HepG2 (cell line): ENCODE measurements around the gene KIF1C. TPM values are rescaled to one million over a fixed set of nuclear protein-coding genes. Genes with fewer than 3 reads are reported as not detected.

ENCODE experiments used
- CHD4 ChIP-seq: fragments of 200-600 bp; sonication (generic); IDR thresholded peaks from 2 replicates; pipeline ENCODE4 v1.7.0; 2017; ENCODE audit warnings: mild to moderate bottlenecking, low read length, borderline replicate concordance
- E2F2 ChIP-seq: sonication (generic); formaldehyde crosslinking; IDR thresholded peaks from 2 replicates; pipeline ENCODE4 v1.4.0; 2020; ENCODE audit warnings: missing genetic modification reagents, borderline replicate concordance
- FOXC1 ChIP-seq: sonication (generic); formaldehyde crosslinking; IDR thresholded peaks from 2 replicates; pipeline ENCODE4 v1.8.0; 2022; ENCODE audit warnings: mild to moderate bottlenecking, missing genetic modification reagents, borderline replicate concordance
- HMG20A ChIP-seq: IDR thresholded peaks from 2 replicates; pipeline ENCODE4 v1.6.1; 2016; ENCODE audit warnings: borderline replicate concordance
- ISX ChIP-seq: sonication (generic); formaldehyde crosslinking; conservative IDR thresholded peaks from 2 replicates; pipeline ENCODE4 v1.5.0; 2020; ENCODE audit warnings: missing genetic modification reagents
- KDM3A ChIP-seq: IDR thresholded peaks from 2 replicates; pipeline ENCODE4 v1.6.1; 2018; ENCODE audit warnings: low read depth, missing compliant biosample characterization
- KLF11 ChIP-seq: IDR thresholded peaks from 2 replicates; pipeline ENCODE4 v1.6.1; 2016; ENCODE audit warnings: missing compliant biosample characterization
- MAX ChIP-seq: IDR thresholded peaks from 2 replicates; pipeline ENCODE4 v1.6.1; 2012; ENCODE audit warnings: inconsistent platforms
- MXD4 ChIP-seq: IDR thresholded peaks from 2 replicates; pipeline ENCODE4 v1.6.1; 2016; ENCODE audit warnings: mild to moderate bottlenecking, missing biosample characterization, missing genetic modification reagents
- POGK ChIP-seq: sonication (generic); formaldehyde crosslinking; conservative IDR thresholded peaks from 2 replicates; pipeline ENCODE4 v1.8.0; 2022; ENCODE audit warnings: mild to moderate bottlenecking, moderate library complexity, missing genetic modification reagents
- TAF15 ChIP-seq: fragments of 200-400 bp; formaldehyde crosslinking; IDR thresholded peaks from one replicate; pipeline ENCODE4 v1.6.1; 2018; ENCODE audit warnings: mild to moderate bottlenecking, low read depth, low read length; ENCODE audit not compliant: poor library complexity, severe bottlenecking
- ZHX2 ChIP-seq, 2 experiments: sonication (generic) in 1 of 2; formaldehyde crosslinking in 1 of 2; IDR thresholded peaks; 2 replicates each; pipeline versions ENCODE4 v1.6.1 to v1.9.0; 2014 to 2022; ENCODE audit warnings: antibody characterized with exemption in 1 of 2, borderline replicate concordance in 1 of 2, inconsistent platforms in 1 of 2, low read depth in 1 of 2, missing genetic modification reagents in 1 of 2
- ZNF143 ChIP-seq: sonication (generic); formaldehyde crosslinking; IDR thresholded peaks from 2 replicates; pipeline ENCODE4 v1.4.0; 2020; ENCODE audit warnings: missing genetic modification reagents
- ZNF256 ChIP-seq: sonication (generic); formaldehyde crosslinking; conservative IDR thresholded peaks from 2 replicates; pipeline ENCODE4 v1.4.0; 2020; ENCODE audit warnings: missing genetic modification reagents
- ZNF264 ChIP-seq: sonication (generic); formaldehyde crosslinking; IDR thresholded peaks from 2 replicates; pipeline ENCODE4 v1.4.0; 2020; ENCODE audit warnings: missing genetic modification reagents
- ZNF326 ChIP-seq: sonication (generic); formaldehyde crosslinking; IDR thresholded peaks from 2 replicates; pipeline ENCODE4 v1.4.0; 2020; ENCODE audit warnings: missing genetic modification reagents, borderline replicate concordance
- ZNF331 ChIP-seq: sonication (generic); formaldehyde crosslinking; IDR thresholded peaks from 2 replicates; pipeline ENCODE4 v1.4.0; 2020; ENCODE audit warnings: missing genetic modification reagents
- ZNF549 ChIP-seq: sonication (generic); formaldehyde crosslinking; IDR thresholded peaks from 2 replicates; pipeline ENCODE4 v1.5.0; 2020; ENCODE audit warnings: missing genetic modification reagents
- ZNF816 ChIP-seq: sonication (generic); formaldehyde crosslinking; IDR thresholded peaks from 2 replicates; pipeline ENCODE4 v1.8.0; 2022; ENCODE audit warnings: missing genetic modification reagents, mild to moderate bottlenecking, borderline replicate concordance
- ZSCAN25 ChIP-seq: sonication (generic); formaldehyde crosslinking; IDR thresholded peaks from 2 replicates; pipeline ENCODE4 v1.8.0; 2022; ENCODE audit warnings: mild to moderate bottlenecking, missing genetic modification reagents
- polyA plus RNA-seq, 8 experiments: library from polyadenylated mRNA; depleted of rRNA in 3 of 8; stranded (reverse) in 7 of 8; unstranded in 1 of 8; fragments of >200 nt; fragmentation: Illumina TruSeq in 4 of 8; extraction: Trizol in 4 of 8; gene quantifications; 2 replicates each; pipeline versions ENCODE4 v1.2.1 to v1.2.3, GENCODE V29; 2011 to 2016; ENCODE audit warnings: low read depth in 4 of 8, missing spikeins in 1 of 8, mixed read lengths in 1 of 8; ENCODE audit not compliant: insufficient read depth in 1 of 8
- total RNA-seq, 5 experiments: library from RNA; depleted of rRNA; stranded (reverse); fragments of >200 nt; fragmentation: Illumina TruSeq; extraction: Trizol; gene quantifications; 2 replicates each; pipeline ENCODE4 v1.2.3, GENCODE V29; 2016; ENCODE audit warnings: low read depth in 1 of 5

Gene KIF1C
- total and polyA plus RNA-seq, 2 of the 13 experiments (the other 11 are each of a cell fraction or from before 2014, with no cell fraction given): 70.0 to 104 TPM

- TF ChIP-seq ZHX2 (IDR thresholded peaks at IDR 0.05; ENCODE audit: low read depth) (peak; percentile 45; the same call in 1 of the 2 replicates), ZHX2 (CRISPR knock-in tag; IDR thresholded peaks at IDR 0.05; ENCODE audit: borderline replicate concordance) (no peak), ZNF256 (CRISPR knock-in tag) (no peak), KDM3A (no peak), ZSCAN25 (peak; percentile 70; the same call in 1 of the 2 replicates), HMG20A (CRISPR knock-in tag) (no peak; the same call in 1 of the 2 replicates), FOXC1 (CRISPR knock-in tag) (peak; percentile 48), POGK (CRISPR knock-in tag) (peak; percentile 94), ZNF331 (CRISPR knock-in tag) (0 out of 2 replicates have a peak, but pooled peaks have one; percentile 67), ZNF326 (CRISPR knock-in tag) (no peak), TAF15 (peak; percentile 62), E2F2 (CRISPR knock-in tag) (no peak), CHD4 (0 out of 2 replicates have a peak, but pooled peaks have one; percentile 31), ZNF816 (peak; percentile 84; the same call in 1 of the 2 replicates), ZNF549 (no peak), MAX (peak; percentile 83), MXD4 (peak; percentile 65; the same call in 1 of the 2 replicates), ZNF264 (CRISPR knock-in tag) (0 out of 2 replicates have a peak, but pooled peaks have one; percentile 14), ZNF143 (CRISPR knock-in tag) (0 out of 2 replicates have a peak, but pooled peaks have one; percentile 15), ISX (0 out of 2 replicates have a peak, but pooled peaks have one; percentile 9), KLF11 (0 out of 2 replicates have a peak, but pooled peaks have one; percentile 27)
Measured at GRCh38 chr17:4986951-4987766, 10.6 kb upstream of the KIF1C start, which contains the start of gene CAMTA2 (continued).
